GM18868 (cell line): ENCODE data around the gene C1QTNF12.

Experiments
- ATAC-seq: cut with Tn5 transposase; IDR thresholded peaks from one replicate; pipeline ENCODE4 v1.9.1; 2021; ENCODE audit warnings: mild to moderate bottlenecking, moderate library complexity; ENCODE audit not compliant: unreplicated experiment

C1QTNF12 gene

GRCh38 chr1:1281533-1282321, 35.2 kb upstream of the C1QTNF12 start:
- no peak for ATAC-seq

GRCh38 chr1:1280782-1281481, 34.4 kb upstream of the C1QTNF12 start:
- no peak for ATAC-seq

GRCh38 chr1:1279028-1279427, 32.5 kb upstream of the C1QTNF12 start:
- ATAC-seq, result no peak

- ATAC-seq, result no peak
These were observed 32.1 kb upstream of the C1QTNF12 start for GRCh38 chr1:1278620-1279019.

GRCh38 chr1:1275836-1276235, 29.3 kb upstream of the C1QTNF12 start:
- ATAC-seq, result no peak

- no peak for ATAC-seq
These were observed 28.5 kb upstream of the C1QTNF12 start for GRCh38 chr1:1274931-1275431.

- ATAC-seq, result no peak
These were observed 27.9 kb upstream of the C1QTNF12 start for GRCh38 chr1:1274299-1274930.

- ATAC-seq, result peak; percentile 88
These were observed 27.2 kb upstream of the C1QTNF12 start, which contains the start of gene UBE2J2 for GRCh38 chr1:1273512-1274298. TSS of gene UBE2J2 (minus strand) at chr1:1273854. CDS start at chr1:1267992, 5,862 bp downstream.

- no peak for ATAC-seq
These were observed 26.6 kb upstream of the C1QTNF12 start for GRCh38 chr1:1273209-1273511.

GRCh38 chr1:1272341-1273208, 26.1 kb upstream of the C1QTNF12 start:
- ATAC-seq, result no peak

- ATAC-seq, result no peak
These were observed 24.3 kb upstream of the C1QTNF12 start for GRCh38 chr1:1270813-1271212.

GRCh38 chr1:1268284-1268682, 21.8 kb upstream of the C1QTNF12 start:
- ATAC-seq, result no peak

- no peak for ATAC-seq
These were observed 21.2 kb upstream of the C1QTNF12 start for GRCh38 chr1:1267488-1268283.

GRCh38 chr1:1264868-1265272, 18.3 kb upstream of the C1QTNF12 start:
- no peak for ATAC-seq

- no peak for ATAC-seq
These were observed 17.5 kb upstream of the C1QTNF12 start for GRCh38 chr1:1264026-1264425.

GRCh38 chr1:1262758-1263157, 16.2 kb upstream of the C1QTNF12 start:
- ATAC-seq, result no peak

- no peak for ATAC-seq
These were observed 15.5 kb upstream of the C1QTNF12 start for GRCh38 chr1:1262071-1262470.

- no peak for ATAC-seq
These were observed 14.5 kb upstream of the C1QTNF12 start for GRCh38 chr1:1260843-1261560.
